ENCODE results near the gene TPI1. TPM values are rescaled to one million over a fixed set of nuclear protein-coding genes. Genes with fewer than 3 reads are reported as not detected.
"Not testable (repeated sequence)": the region's sequence is repeated elsewhere in the genome, so short reads cannot be mapped to it uniquely, and the experiment has no call there.

TPI1 gene
- total RNA-seq, 2 donors from 2014 or later, result 287 to 322 TPM

GRCh38 chr12:6903722-6904121 is 36.4 kb downstream of the TPI1 start:
- Histone ChIP-seq H3K36me3 (peaks cover 4% of the 10 kb centered on the region), H3K4me1 (ENCODE audit: control insufficient read depth in 1 of 2, low read depth in 2 of 2) (peaks cover 5 to 12% of the 10 kb centered on the region in 2 donors), H3K4me3 (no peak overlapping the region), H3K27me3 (replicated peaks; ENCODE audit: insufficient read depth) (no peaks in the 10 kb centered on the region), H3K9me3 (no peaks in the 10 kb centered on the region), H3K27ac (no peak overlapping the region)
- DNase-seq (ENCODE audit: low spot score), result no peak
- TF ChIP-seq CTCF (IDR thresholded peaks at IDR 0.05), result no peak
- ATAC-seq (ENCODE audit: insufficient number of reproducible peaks, low FRiP score, low read depth), result no peak

GRCh38 chr12:6904280-6905276 is 37.2 kb downstream of the TPI1 start, which contains the start of gene LRRC23:
Gene LRRC23 (plus strand): TSS chr12:6904822. CDS start chr12:6905634, 812 bp downstream.
- Histone ChIP-seq H3K4me1 (ENCODE audit: control insufficient read depth in 1 of 2, low read depth in 2 of 2) (peaks cover 5 to 12% of the 10 kb centered on the region in 2 donors), H3K27me3 (replicated peaks; ENCODE audit: insufficient read depth) (no peaks in the 10 kb centered on the region), H3K9me3 (no peaks in the 10 kb centered on the region), H3K4me3 (peak within 1 kb of the TSS; percentile 100), H3K36me3 (peaks cover 4% of the 10 kb centered on the region), H3K27ac (peak within 1 kb of the TSS; percentile 87 to 96)
- no peak for TF ChIP-seq CTCF (IDR thresholded peaks at IDR 0.05)
- ATAC-seq (ENCODE audit: insufficient number of reproducible peaks, low FRiP score, low read depth), result peak; percentile 67
- peak; percentile 93 for DNase-seq (ENCODE audit: low spot score)

- H3K4me3 ChIP-seq, result peak overlapping the region; percentile 100
- DNase-seq (ENCODE audit: low spot score), result no peak
- no peak for ATAC-seq (ENCODE audit: insufficient number of reproducible peaks, low FRiP score, low read depth)
Observed at GRCh38 chr12:6905414-6906040, 38.2 kb downstream of the TPI1 start.

GRCh38 chr12:6908141-6908540 is 40.8 kb downstream of the TPI1 start:
- not testable (repeated sequence) for H3K27ac ChIP-seq; ATAC-seq (ENCODE audit: insufficient number of reproducible peaks, low FRiP score, low read depth); H3K36me3 ChIP-seq; H3K4me3 ChIP-seq; H3K27me3 ChIP-seq (replicated peaks; ENCODE audit: insufficient read depth); H3K9me3 ChIP-seq; DNase-seq (ENCODE audit: low spot score)
- H3K4me1 ChIP-seq (ENCODE audit: control insufficient read depth in 1 of 2, low read depth in 2 of 2), result peaks cover 5 to 12% of the 10 kb centered on the region in 2 donors

More at GRCh38 chr12:6905414-6906040, 38.2 kb downstream of the TPI1 start:
- H3K4me1 ChIP-seq (ENCODE audit: control insufficient read depth in 1 of 2, low read depth in 2 of 2), result peaks cover 5 to 12% of the 10 kb centered on the region in 2 donors
- no peaks in the 10 kb centered on the region for H3K9me3 ChIP-seq
- H3K36me3 ChIP-seq, result peaks cover 4% of the 10 kb centered on the region
- no peak for TF ChIP-seq CTCF (IDR thresholded peaks at IDR 0.05)
- H3K27me3 ChIP-seq (replicated peaks; ENCODE audit: insufficient read depth), result no peaks in the 10 kb centered on the region
- peak overlapping the region in 1 of 2 donors; percentile 96 for H3K27ac ChIP-seq

GRCh38 chr12:6909421-6910145 is 42.3 kb downstream of the TPI1 start:
- Histone ChIP-seq H3K27me3 (replicated peaks; ENCODE audit: insufficient read depth) (no peaks in the 10 kb centered on the region), H3K36me3 (peaks cover 4% of the 10 kb centered on the region), H3K4me1 (ENCODE audit: control insufficient read depth in 1 of 2, low read depth in 2 of 2) (peaks cover 11 to 14% of the 10 kb centered on the region in 2 donors), H3K4me3 (no peak overlapping the region), H3K9me3 (no peaks in the 10 kb centered on the region), H3K27ac (no peak overlapping the region)
- ATAC-seq (ENCODE audit: insufficient number of reproducible peaks, low FRiP score, low read depth) (no peak), DNase-seq (ENCODE audit: low spot score) (no peak)
- no peak for TF ChIP-seq CTCF (IDR thresholded peaks at IDR 0.05)
